Fibroblast of pulmonary artery (primary cell): ENCODE results near the gene MRPL17.
"Not testable (repeated sequence)": the region's sequence is repeated elsewhere in the genome, so short reads cannot be mapped to it uniquely, and the experiment has no call there.

Experiments
- DNase-seq: peaks from one replicate; pipeline ENCODE4 v3.0.0-alpha.2; 2010; ENCODE audit warnings: low read depth
- H3K4me3 ChIP-seq: replicated peaks from 2 replicates; pipeline ENCODE4 v1.5.1; 2011; ENCODE audit warnings: low read depth, mild to moderate bottlenecking, control low read depth, low read length, moderate library complexity
- CTCF ChIP-seq: IDR thresholded peaks from 2 replicates; pipeline ENCODE4 v1.5.1; 2011; ENCODE audit warnings: mild to moderate bottlenecking, control low read depth, low read length, inconsistent platforms; ENCODE audit errors: missing control alignments

The MRPL17 gene

GRCh38 chr11:6694229-6694535, 11.0 kb upstream of the MRPL17 start:
- no peak overlapping the region for H3K4me3 ChIP-seq
- no peak for TF ChIP-seq CTCF
- DNase-seq: no peak

GRCh38 chr11:6693342-6694228, 10.4 kb upstream of the MRPL17 start:
- H3K4me3 ChIP-seq: no peak overlapping the region
- TF ChIP-seq CTCF: no peak
- DNase-seq: peak; percentile 93

GRCh38 chr11:6692128-6692527, 9.0 kb upstream of the MRPL17 start:
- no peak for TF ChIP-seq CTCF
- DNase-seq: no peak
- no peak overlapping the region for H3K4me3 ChIP-seq

- not testable (repeated sequence) for H3K4me3 ChIP-seq, DNase-seq
These were observed 7.4 kb upstream of the MRPL17 start for GRCh38 chr11:6690431-6691132.

- TF ChIP-seq CTCF: no peak
- DNase-seq: no peak
- no peak overlapping the region for H3K4me3 ChIP-seq
These were observed 4.7 kb upstream of the MRPL17 start for GRCh38 chr11:6687876-6688275.

- H3K4me3 ChIP-seq: no peak overlapping the region
- DNase-seq: no peak
- TF ChIP-seq CTCF: no peak
These were observed 2.9 kb upstream of the MRPL17 start for GRCh38 chr11:6686006-6686405.

- not testable (repeated sequence) for H3K4me3 ChIP-seq, DNase-seq
These were observed 928 bp upstream of the MRPL17 start for GRCh38 chr11:6684068-6684467.

- no peak for TF ChIP-seq CTCF
- DNase-seq: no peak
- H3K4me3 ChIP-seq: peak overlapping the region; percentile 96
These were observed 577 bp downstream of the MRPL17 start for GRCh38 chr11:6682591-6682935.
